WI38 (cell line): ENCODE measurements around the gene SAE1.
"Not testable (repeated sequence)": the region's sequence is repeated elsewhere in the genome, so short reads cannot be mapped to it uniquely, and the experiment has no call there.

Experiments
- H3K4me3 ChIP-seq: 2 replicates; pipeline ENCODE4 v1.5.1; 2011; ENCODE audit warnings: low read depth, mild to moderate bottlenecking, control low read depth, low read length
- CTCF ChIP-seq: IDR thresholded peaks from 2 replicates; pipeline ENCODE4 v1.5.1; 2012; ENCODE audit warnings: low read depth, mild to moderate bottlenecking, control low read depth, low read length

The SAE1 gene

GRCh38 chr19:47243776-47244547 lies 113.3 kb downstream of the SAE1 start:
- H3K4me3 ChIP-seq = peak overlapping the region; percentile 62
- TF ChIP-seq CTCF = peak; percentile 90

- H3K4me3 ChIP-seq = no peak overlapping the region
These were observed 116.8 kb downstream of the SAE1 start for GRCh38 chr19:47247308-47247990.

GRCh38 chr19:47253016-47253415 lies 122.4 kb downstream of the SAE1 start:
- H3K4me3 ChIP-seq = not testable (repeated sequence)

More at GRCh38 chr19:47247308-47247990, 116.8 kb downstream of the SAE1 start:
- peak; percentile 84 for TF ChIP-seq CTCF

- no peak overlapping the region for H3K4me3 ChIP-seq
- TF ChIP-seq CTCF = no peak
These were observed 122.8 kb downstream of the SAE1 start for GRCh38 chr19:47253467-47253881.

- H3K4me3 ChIP-seq = no peak overlapping the region
These were observed 123.3 kb downstream of the SAE1 start for GRCh38 chr19:47253970-47254369.

GRCh38 chr19:47255879-47256692 lies 125.5 kb downstream of the SAE1 start, which contains the start of gene CCDC9:
CCDC9 (plus strand) TSS chr19:47256525; CDS start chr19:47258401, 1,876 bp downstream.
- peak within 1 kb of the TSS; percentile 64 for H3K4me3 ChIP-seq
- TF ChIP-seq CTCF = no peak

More at GRCh38 chr19:47253970-47254369, 123.3 kb downstream of the SAE1 start:
- TF ChIP-seq CTCF = no peak

GRCh38 chr19:47256693-47257410 lies 126.2 kb downstream of the SAE1 start:
- H3K4me3 ChIP-seq = peak overlapping the region; percentile 57
- no peak for TF ChIP-seq CTCF
